GM19468 (cell line): Measurements from ENCODE around the gene AVP.
"Not testable (repeated sequence)": the region's sequence is repeated elsewhere in the genome, so short reads cannot be mapped to it uniquely, and the experiment has no call there.

Experiments used
- ATAC-seq: cut with Tn5 transposase; IDR thresholded peaks from one replicate; pipeline ENCODE4 v1.9.1; 2021; ENCODE audit warnings: mild to moderate bottlenecking, moderate library complexity, moderate number of reproducible peaks; ENCODE audit not compliant: unreplicated experiment; ENCODE audit errors: extremely low read depth

The AVP gene

DNA sequence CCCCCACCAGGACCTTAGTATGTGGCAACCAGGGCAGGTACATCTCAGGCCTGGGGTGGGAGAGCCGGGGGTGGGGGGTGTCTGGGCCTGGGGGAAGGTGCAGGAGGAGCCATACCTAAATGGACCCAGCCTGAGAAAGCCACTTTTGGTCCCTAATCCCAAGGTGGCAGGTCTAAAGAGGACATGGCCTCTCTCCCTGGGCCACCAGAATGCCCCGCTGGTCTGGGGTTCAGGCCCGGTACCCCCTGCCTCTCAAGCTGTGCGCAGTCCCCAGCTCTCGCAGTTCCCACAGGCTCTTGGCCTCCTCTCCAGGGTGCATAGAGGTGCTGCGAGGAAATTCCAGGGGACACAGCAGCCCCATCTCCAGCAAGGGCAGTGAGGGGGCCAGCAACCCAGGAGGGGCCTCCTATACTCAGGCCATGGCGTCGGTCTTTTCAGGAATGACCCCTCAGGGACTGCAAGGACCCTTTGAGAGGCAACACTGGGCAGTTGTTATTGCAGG lies 1.1 kb upstream of the AVP start:
- no peak for ATAC-seq

DNA sequence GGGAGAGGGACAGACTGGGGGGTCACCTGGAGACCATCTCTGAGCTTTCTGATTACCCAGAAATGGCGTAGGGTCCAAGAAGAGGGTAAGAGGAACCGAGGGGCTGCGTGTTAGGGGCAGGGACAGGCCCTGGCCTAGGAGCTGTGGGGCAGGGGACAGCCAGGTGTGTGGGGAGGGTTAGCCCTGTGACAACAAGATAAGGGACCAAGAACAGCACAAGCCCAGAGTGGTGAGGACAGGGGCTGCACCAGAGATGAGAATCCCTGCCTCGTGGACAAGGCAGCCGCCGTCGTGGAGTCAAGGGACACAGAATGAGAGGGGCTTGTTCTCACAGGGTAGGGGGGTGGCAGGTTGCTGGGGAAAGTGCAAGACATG lies 449 bp upstream of the AVP start:
- ATAC-seq = no peak

DNA sequence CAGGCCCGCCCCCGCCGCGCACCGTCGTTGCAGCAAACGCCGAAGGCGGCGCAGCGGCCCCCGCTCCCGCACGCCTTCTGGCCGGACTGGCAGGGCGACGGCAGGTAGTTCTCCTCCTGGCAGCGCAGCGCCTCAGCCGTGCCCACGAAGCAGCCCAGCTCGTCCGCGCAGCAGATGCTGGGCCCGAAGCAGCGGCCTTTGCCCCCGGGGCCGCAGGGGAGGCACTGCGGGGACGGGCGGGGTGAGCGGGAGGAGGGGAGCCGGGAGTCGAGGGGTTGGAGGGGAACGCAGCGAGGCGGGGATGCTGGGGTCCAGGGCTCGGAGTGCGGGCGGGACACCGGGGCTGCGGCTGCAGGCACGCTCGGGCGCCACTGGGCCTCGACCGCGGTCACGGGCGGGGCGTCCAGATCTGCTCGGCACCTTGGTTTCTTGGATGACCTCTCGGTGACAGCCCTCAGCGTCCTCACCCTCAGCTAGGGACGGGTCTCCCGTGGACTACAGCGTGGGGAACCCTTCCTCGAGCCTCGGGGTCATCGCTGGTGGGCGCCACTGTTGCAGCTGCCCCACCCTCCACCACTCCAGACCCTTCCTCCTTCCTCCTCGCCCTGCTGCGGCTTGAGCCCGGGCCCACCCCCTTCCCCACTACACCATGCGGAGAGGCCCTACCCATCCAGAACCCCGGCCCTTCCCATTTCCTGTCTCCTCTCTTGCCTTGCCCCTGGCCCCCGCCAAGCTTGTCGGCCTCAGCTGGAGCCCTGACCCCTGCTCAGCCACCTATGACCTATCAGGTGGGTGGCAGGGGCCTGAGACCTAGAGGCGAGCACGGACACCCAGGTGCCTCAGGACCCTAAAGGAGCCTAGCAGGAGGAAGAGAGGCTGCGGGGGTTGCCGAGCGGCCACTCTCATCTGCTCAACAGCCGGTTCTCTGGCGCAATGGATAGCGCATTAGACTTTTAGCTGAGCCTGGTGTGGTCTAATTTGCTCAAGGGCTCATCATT lies 1.3 kb downstream of the AVP start:
- no peak for ATAC-seq

DNA sequence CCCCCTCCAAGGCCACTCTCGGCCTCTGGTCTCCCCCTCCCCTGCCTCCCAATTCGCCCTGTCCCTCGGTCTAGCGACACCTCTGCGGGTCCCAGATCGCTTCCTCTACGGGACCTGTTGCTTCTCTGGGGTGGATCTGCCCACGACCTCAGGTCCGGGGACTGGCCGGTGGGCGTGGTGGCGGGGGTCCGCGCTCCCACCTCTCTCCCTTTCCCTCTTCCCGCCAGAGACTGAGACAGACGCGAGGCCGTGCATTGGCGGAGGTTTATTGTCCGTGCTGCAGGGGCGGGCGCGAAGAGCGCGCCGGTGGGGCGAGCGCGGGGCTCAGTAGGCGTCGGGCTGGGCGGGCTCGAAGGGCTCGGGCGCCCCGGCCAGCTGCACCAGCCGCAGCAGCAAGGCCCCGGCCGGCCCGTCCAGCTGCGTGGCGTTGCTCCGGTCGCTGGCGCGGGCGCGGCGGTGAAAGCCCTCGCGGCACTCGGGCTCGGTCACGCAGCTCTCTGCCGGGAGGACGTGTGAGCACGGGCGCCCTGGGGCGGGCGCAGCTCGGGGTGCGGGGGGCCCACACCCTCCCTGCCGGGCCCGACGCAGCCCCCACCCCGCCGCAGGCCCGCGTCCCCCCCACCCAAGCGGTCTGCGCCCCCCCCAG lies 2.1 kb downstream of the AVP start:
- ATAC-seq = no peak

DNA sequence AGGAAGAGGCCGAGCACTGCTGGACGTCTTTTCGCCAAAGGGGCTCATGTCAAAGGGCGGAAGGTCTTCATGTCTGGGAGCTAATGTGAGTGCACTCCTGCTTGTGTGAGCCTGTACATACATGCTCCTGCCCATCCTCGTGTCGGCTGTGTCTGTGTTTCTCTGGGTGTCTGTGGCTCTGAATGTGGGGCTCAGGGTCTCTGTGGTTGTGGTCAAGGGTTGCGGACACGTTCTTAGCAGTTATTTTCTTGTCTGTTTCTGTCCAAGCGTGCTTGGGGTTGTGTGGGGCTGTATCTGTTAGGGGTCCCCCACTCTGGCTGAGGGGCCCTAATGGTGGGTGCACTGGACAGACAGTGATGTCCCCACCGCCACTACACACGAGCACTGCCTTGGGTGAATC lies 2.9 kb downstream of the AVP start:
- no peak for ATAC-seq

DNA sequence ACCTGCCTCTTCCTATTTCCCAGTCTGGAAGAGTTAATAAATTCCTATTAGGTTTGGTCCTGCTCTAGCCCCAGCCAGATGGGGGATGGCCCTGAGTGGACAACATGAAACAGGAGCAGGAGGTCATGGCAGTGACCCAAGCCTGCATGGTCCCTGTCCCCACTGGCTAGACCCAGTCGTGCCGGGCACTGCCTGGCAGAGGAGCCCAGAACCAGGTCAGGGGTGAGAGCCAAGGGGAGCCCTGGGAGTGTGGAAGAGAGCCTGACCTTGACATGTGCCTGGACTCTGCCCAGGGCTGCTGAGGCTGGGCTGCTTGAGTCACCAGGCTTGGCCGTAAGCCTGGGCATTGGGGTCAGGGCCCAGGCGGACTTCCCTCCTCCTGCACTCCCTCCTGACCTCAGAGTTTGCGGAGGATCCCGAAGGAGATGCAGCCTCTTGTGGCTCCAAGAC lies 3.6 kb downstream of the AVP start:
- no peak for ATAC-seq

DNA sequence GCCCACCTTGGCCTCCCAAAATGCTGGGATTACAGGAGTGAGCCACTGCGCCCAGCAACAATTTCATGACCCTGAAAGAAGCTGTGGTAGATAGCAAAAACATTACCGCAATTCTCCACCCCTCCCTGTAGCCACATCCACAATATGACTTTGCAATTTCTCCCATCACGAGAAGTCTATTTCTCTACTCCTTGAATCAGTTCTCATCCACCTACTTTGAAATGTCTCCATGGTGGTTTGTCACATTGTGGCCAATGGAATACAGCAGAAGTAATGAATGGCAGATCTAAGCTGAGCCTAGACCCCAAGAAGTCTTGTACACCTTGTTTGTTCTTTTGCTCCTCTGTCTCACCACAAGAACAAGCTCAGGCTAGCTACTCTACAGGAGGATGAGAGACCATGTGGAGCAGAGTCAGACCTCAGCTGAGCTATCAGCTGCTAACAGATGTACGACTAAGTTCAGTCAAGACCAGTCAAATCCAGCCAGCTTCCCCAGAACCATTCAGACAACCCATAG lies 6.8 kb downstream of the AVP start:
- no peak for ATAC-seq

DNA sequence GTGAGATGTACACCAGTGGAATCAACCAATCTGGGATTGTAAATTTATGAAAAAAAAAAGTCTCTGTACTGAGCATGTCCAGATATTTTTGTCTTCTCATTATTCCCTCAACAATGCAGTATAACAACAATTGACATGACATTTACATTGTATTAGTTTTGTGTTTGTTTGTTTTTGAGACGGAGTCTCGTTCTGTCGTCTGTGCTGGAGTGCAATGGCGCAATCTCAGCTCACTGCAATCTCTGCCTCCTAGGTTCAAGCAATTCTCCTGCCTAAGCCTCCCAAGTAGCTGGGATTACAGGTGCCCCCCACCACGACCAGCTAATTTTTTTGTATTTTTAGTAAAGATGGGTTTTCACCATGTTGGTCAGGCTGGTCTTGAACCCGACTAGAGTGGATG lies 9.2 kb downstream of the AVP start:
- not testable (repeated sequence) for ATAC-seq

DNA sequence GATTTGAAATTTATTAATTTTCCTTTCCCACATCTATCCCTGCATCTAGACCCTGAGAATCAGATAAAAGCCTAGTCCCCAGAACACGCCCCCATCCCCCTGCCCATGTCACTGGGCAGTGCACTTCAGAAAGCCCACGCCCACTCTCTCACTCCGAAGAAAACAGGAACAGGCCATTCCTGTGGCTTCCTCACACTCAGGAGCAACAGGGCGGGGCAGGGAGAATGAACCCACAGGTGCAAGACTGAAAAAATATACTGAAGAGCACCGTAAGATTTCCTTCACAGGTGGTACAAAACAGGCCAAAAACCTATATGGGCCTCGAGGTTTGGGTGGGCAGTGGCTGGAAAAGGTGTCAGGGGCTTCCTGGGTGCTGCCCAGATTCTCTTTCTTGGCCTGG lies 9.7 kb downstream of the AVP start:
- no peak for ATAC-seq

DNA sequence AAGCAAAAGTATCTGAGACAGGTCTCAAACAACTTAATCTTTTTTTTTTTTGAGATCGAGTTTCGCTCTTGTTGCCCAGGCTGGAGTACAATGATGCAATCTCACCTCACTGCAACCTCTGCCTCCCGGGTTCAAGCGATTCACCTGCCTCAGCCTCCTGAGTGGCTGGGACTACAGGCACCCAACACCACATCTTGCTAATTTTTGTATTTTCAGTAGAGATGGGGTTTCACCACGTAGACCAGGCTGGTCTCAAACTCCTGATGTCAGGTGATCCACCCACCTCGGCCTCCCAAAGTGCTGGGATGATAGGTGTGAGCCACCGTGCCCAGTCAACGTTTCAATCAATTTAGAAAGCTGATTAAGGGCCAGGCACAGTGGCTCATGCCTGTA lies 11.3 kb downstream of the AVP start:
- ATAC-seq = not testable (repeated sequence)

DNA sequence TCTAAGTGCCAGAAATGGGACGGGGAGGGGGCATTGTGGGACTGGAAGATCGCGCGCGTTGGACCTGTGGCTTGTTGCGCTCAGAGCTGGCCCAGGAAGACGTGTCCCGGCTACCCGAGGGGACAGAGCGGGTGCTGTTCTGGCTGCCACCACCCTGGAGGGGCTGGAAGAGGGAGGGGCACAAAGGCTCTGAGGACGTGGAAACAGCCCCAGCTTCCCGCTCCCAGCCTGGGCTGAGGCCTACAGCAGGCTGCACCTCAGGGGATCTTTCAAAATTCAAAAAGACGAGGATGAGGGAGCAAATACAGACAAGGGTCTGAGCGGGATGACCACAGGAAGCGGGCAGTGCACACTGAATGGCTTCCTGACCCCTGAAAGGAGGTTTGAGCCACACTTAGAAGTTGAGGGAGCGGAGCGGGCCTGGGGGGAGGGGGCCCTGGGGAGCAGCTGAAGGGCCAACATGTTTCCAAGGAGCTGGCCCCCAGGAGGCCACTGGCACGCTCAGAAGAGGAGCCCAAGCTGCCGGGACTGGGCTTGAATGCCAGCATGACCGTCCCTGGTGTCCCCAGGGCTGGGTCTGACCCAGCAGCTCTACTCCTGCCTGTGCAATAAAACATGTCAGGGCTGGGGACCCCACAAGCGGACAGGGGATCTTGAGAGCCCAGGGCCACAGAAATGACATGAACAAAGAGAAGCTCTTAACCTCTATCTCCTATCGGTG lies 11.8 kb downstream of the AVP start:
- ATAC-seq = no peak

DNA sequence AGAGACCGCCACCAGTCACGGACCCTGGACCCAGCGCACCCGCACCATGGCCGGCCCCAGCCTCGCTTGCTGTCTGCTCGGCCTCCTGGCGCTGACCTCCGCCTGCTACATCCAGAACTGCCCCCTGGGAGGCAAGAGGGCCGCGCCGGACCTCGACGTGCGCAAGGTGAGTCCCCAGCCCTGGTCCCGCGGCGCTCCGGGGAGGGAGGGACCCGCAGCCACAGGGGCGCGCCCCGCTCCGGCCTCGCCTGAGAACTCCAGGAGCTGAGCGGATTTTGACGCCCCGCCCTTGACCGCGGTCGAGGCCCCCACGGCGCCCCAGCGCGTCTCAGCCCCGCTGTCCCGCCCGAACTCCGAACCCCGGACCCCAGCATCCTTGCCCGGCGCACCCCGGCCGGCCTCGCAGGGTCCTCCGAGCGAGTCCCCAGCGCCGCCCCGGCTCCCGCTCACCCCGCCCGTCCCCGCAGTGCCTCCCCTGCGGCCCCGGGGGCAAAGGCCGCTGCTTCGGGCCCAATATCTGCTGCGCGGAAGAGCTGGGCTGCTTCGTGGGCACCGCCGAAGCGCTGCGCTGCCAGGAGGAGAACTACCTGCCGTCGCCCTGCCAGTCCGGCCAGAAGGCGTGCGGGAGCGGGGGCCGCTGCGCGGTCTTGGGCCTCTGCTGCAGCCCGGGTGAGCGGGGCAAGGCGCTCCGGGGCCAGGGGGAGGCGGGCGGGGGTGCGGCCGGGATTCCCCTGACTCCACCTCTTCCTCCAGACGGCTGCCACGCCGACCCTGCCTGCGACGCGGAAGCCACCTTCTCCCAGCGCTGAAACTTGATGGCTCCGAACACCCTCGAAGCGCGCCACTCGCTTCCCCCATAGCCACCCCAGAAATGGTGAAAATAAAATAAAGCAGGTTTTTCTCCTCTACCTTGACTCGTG lies 12.7 kb downstream of the AVP start, which contains the start of gene OXT:
TSS of gene OXT (plus strand) at position 11 of the 920 bp plus-strand sequence. CDS start at position 47, 36 bp downstream.
- no peak for ATAC-seq

DNA sequence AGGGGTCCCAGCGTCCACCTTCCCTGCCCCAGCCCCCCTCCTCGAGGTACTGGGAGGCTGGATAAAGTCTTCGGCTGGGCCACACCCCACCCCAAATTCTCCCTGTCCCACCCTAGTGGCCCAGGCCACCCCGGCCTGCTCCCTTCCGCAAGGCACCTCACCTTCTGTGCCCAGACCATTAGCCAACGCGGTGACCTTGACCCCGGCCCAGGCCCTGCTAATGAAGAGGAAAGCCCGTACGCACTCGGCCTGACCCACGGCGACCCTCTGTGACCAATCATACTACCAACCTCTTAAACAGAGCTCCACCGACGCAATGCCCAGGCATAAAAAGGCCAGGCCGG lies 13.3 kb downstream of the AVP start:
- no peak for ATAC-seq

DNA sequence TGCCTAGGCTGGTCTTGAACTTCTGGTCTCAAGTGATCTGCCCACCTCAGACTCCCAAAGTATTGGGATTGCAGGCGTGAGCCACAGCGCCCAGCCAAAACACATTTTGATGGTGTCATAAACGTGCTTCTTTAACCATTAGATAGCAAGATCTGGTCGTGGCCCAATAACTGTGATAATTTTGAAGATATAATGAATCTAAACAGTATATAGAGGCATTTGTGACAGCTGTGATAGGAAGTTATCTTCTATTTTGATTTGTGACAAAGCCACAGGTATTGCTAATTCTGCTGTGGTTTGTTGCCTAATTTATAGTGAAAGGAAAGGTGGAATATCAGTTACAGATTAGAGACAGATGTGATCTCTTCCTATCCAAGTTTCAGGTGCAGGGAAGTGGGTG lies 13.8 kb downstream of the AVP start:
- ATAC-seq = no peak

DNA sequence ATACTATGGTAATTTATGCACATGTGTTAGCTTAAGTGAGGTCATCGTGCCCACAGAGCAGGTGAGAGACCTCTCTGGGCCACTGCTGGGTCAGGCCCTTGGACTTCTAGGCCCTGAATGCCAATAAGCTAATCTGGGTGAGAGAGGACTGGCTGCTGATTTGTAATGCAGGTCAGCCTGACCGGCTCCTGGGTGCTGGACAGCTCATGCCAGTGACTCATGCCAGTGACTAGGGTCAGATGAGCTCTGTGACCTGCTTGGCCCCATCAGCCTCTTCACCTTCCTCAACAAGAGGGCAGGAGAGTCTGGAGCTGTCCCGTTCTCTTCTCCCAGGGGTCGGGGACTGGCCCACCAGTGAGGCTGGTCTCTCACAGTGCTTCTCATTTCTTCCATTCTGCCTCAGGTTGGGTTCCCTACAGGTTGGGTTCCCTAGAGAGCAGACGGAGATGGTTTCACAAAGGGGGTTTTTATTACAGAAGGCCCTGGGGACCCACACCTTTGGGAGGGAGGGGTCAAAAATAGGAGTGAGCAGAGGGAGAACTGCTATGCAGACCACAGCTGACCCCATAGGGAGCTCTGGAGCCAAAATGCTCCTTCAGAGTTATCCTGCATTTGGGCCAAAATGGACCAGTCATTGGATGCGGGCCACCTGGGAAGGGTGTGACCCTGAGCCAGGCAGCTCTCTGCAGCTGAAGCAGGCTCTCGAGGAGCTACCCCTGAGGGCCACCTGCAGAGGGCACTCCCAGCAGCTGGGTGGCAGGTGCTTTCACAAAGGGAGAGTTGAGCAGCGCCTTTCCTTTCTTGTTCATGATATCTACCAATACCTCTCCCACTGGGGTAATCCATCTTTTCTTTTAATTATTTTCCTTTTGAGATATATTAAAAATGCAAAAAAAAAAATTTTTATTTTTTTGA lies 15.3 kb downstream of the AVP start:
- no peak for ATAC-seq

DNA sequence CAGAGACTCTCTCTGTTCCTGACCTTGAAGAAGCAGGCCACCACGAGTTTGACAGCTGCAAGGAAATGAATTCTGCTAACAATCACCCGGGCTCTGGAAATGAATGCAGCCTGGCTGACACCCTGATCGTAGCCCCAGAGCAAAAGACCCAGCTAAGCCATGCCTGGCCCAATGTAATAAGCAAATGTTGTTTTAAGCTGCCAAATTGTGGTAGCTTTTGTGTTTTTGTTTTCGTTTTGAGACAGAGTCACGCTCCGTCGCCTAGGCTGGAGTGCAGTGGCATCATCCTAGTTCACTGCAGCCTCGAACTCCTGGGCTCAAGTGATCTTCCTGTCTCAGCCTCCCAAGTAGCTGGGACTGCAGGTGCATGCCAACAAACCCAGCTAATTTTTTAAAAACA lies 16.4 kb downstream of the AVP start:
- no peak for ATAC-seq

DNA sequence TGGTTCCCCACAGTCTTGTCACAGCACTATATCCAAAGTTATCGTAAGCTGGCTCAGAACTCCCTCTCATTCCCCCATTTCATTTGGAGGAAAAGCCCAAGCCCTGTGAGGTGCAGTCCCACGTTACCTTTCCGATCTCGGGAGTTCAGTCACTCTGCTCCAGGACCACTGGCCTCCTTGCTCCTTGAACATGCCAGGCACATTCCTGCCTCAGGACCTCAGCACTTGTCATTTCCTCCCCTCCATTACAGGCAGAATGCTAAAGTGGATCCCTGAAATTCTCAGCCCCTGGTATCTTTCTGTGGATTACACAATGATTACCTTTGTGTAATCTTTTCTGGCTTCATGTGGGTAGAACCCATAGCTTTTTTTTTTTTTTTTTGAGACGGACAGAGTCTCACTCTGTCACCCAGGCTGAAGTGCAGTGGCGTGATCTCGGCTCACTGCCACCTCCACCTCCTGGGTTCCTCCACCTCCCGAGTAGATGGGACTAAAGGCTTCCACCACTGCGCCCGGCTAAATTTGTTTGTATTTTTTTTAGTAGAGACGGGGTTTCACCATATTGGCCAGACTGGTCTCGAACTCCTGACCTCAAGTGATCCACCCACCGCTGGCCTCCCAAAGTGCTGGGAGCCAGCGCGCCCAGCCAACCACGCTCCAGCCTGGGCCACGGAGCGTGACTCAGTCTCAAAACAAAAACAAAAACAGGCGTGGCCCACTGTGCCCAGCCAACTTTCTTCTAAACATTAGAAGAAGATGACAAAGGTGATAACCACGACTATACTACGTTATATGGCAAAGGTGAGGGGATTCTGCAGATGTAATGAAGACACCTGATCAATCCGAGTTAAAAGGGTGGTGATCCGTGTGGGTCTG lies 17.1 kb downstream of the AVP start:
- ATAC-seq = no peak
